Measurements from ENCODE around the gene PALLD. TPM values are rescaled to one million over a fixed set of nuclear protein-coding genes. Genes with fewer than 3 reads are reported as not detected.

Gene PALLD
- total RNA-seq, 1 experiment from 2014 or later = 23.7 TPM

DNA sequence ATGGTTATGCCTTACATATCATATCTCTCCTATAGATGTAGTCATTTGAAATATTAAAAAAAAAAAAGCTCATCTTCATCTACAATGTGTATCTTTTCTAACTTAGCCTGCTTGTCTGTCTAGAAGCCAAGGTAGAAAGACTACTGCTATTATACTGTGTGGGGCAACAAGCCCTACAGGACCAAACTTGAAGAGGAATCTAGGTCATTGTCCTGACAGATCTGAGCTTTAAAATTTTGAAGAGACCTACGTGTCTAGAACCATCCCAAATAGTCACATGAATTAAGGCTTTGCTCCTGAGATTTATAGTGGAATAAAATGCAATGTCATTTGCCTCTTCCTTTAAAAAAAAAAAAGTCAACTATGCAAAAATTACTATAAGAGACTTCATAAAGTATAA, 95.8 kb downstream of the PALLD start (continued):
- TF ChIP-seq, protein P1, sequence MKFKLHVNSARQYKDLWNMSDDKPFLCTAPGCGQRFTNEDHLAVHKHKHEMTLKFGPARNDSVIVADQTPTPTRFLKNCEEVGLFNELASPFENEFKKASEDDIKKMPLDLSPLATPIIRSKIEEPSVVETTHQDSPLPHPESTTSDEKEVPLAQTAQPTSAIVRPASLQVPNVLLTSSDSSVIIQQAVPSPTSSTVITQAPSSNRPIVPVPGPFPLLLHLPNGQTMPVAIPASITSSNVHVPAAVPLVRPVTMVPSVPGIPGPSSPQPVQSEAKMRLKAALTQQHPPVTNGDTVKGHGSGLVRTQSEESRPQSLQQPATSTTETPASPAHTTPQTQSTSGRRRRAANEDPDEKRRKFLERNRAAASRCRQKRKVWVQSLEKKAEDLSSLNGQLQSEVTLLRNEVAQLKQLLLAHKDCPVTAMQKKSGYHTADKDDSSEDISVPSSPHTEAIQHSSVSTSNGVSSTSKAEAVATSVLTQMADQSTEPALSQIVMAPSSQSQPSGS (CRISPR knock-in tag; IDR thresholded peaks at IDR 0.05; ENCODE audit: borderline replicate concordance, low read depth) = no peak
- TF ChIP-seq, protein P2, sequence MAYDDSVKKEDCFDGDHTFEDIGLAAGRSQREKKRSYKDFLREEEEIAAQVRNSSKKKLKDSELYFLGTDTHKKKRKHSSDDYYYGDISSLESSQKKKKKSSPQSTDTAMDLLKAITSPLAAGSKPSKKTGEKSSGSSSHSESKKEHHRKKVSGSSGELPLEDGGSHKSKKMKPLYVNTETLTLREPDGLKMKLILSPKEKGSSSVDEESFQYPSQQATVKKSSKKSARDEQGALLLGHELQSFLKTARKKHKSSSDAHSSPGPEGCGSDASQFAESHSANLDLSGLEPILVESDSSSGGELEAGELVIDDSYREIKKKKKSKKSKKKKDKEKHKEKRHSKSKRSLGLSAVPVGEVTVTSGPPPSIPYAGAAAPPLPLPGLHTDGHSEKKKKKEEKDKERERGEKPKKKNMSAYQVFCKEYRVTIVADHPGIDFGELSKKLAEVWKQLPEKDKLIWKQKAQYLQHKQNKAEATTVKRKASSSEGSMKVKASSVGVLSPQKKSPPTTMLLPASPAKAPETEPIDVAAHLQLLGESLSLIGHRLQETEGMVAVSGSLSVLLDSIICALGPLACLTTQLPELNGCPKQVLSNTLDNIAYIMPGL (CRISPR knock-in tag; IDR thresholded peaks at IDR 0.05) = no peak

DNA sequence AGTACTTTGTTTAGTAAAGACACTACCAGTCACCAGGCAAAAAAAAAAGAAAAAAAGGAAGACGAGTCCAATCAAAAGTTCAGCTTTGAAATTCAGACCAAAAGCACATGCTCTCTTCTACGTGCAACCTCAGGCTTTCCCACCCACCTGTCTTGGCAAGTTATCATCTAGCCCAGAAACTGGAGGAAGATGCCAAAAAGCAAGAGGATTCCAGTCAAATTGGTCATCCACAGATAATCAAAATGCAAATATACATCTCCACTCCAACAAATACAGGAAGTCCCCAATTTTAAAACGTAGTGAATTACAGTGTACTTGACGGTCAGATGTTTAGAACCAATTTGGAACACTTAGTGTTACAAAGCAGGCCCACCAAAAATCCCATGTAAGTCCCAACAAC, 96.5 kb downstream of the PALLD start:
- no peak overlapping the region for H3K4me3 Mint-ChIP-seq
- no peak for DNase-seq (ENCODE audit: low spot score)
- no peaks in the 10 kb centered on the region for H3K4me1 Mint-ChIP-seq
- H3K36me3 Mint-ChIP-seq = no peaks in the 10 kb centered on the region
- H3K27me3 Mint-ChIP-seq (ENCODE audit: low read depth) = no peaks in the 10 kb centered on the region
- ChIA-PET POLR2A (no interaction called here), CTCF (no interaction called here)
- H3K27ac Mint-ChIP-seq = no peak overlapping the region
- TF ChIP-seq, protein P3, sequence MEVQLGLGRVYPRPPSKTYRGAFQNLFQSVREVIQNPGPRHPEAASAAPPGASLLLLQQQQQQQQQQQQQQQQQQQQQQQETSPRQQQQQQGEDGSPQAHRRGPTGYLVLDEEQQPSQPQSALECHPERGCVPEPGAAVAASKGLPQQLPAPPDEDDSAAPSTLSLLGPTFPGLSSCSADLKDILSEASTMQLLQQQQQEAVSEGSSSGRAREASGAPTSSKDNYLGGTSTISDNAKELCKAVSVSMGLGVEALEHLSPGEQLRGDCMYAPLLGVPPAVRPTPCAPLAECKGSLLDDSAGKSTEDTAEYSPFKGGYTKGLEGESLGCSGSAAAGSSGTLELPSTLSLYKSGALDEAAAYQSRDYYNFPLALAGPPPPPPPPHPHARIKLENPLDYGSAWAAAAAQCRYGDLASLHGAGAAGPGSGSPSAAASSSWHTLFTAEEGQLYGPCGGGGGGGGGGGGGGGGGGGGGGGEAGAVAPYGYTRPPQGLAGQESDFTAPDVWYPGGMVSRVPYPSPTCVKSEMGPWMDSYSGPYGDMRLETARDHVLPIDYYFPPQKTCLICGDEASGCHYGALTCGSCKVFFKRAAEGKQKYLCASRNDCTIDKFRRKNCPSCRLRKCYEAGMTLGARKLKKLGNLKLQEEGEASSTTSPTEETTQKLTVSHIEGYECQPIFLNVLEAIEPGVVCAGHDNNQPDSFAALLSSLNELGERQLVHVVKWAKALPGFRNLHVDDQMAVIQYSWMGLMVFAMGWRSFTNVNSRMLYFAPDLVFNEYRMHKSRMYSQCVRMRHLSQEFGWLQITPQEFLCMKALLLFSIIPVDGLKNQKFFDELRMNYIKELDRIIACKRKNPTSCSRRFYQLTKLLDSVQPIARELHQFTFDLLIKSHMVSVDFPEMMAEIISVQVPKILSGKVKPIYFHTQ (CRISPR knock-in tag; IDR thresholded peaks at IDR 0.05) = no peak
- TF ChIP-seq, protein P4, sequence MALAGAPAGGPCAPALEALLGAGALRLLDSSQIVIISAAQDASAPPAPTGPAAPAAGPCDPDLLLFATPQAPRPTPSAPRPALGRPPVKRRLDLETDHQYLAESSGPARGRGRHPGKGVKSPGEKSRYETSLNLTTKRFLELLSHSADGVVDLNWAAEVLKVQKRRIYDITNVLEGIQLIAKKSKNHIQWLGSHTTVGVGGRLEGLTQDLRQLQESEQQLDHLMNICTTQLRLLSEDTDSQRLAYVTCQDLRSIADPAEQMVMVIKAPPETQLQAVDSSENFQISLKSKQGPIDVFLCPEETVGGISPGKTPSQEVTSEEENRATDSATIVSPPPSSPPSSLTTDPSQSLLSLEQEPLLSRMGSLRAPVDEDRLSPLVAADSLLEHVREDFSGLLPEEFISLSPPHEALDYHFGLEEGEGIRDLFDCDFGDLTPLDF (CRISPR knock-in tag; IDR thresholded peaks at IDR 0.05) = no peak
- TF ChIP-seq, protein P5, sequence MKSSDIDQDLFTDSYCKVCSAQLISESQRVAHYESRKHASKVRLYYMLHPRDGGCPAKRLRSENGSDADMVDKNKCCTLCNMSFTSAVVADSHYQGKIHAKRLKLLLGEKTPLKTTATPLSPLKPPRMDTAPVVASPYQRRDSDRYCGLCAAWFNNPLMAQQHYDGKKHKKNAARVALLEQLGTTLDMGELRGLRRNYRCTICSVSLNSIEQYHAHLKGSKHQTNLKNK (CRISPR knock-in tag; IDR thresholded peaks at IDR 0.05) = no peak
- TF ChIP-seq TP53 (CRISPR knock-in tag; IDR thresholded peaks at IDR 0.05) = no peak
- no peak for TF ChIP-seq EMX1 (CRISPR knock-in tag; IDR thresholded peaks at IDR 0.05)
- TF ChIP-seq, protein P6, sequence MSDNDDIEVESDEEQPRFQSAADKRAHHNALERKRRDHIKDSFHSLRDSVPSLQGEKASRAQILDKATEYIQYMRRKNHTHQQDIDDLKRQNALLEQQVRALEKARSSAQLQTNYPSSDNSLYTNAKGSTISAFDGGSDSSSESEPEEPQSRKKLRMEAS (CRISPR knock-in tag; IDR thresholded peaks at IDR 0.05) = no peak
- no peak for TF ChIP-seq ZNF232 (CRISPR knock-in tag; IDR thresholded peaks at IDR 0.05)
- TF ChIP-seq KAT7 (CRISPR knock-in tag; IDR thresholded peaks at IDR 0.05; ENCODE audit: borderline replicate concordance) = no peak
- no peak for TF ChIP-seq OVOL2 (CRISPR knock-in tag; IDR thresholded peaks at IDR 0.05; ENCODE audit: borderline replicate concordance)
- no peak for TF ChIP-seq GRHL2 (CRISPR knock-in tag; IDR thresholded peaks at IDR 0.05; ENCODE audit: insufficient replicate concordance, severe bottlenecking)
- TF ChIP-seq TEAD1 (CRISPR knock-in tag; IDR thresholded peaks at IDR 0.05) = no peak
- TF ChIP-seq, protein P7, sequence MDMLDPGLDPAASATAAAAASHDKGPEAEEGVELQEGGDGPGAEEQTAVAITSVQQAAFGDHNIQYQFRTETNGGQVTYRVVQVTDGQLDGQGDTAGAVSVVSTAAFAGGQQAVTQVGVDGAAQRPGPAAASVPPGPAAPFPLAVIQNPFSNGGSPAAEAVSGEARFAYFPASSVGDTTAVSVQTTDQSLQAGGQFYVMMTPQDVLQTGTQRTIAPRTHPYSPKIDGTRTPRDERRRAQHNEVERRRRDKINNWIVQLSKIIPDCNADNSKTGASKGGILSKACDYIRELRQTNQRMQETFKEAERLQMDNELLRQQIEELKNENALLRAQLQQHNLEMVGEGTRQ (CRISPR knock-in tag; IDR thresholded peaks at IDR 0.05) = no peak
- no peaks in the 10 kb centered on the region for H3K9me3 Mint-ChIP-seq
- ATAC-seq = no peak

DNA sequence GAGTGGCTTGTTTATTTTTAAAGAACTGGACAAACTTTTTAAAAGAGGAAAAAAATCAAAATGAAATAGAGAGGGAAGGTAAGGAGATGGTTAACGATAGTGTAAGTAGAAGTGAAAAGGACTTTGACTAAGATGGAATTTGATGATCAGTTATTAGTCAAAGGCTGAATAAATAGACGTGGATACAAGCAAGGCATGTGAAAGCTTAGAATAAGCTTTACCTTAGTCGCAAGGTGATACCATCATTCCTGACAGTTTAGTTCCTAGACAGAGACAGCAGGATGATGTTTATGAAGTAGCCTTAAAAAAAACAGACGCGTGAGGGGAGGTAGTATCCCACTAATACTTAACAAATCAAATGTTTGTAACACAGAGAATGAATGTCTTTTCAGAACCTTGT, 97.3 kb downstream of the PALLD start:
- no peaks in the 10 kb centered on the region for H3K9me3 Mint-ChIP-seq
- no peak overlapping the region for H3K4me3 Mint-ChIP-seq
- TF ChIP-seq, protein P8, sequence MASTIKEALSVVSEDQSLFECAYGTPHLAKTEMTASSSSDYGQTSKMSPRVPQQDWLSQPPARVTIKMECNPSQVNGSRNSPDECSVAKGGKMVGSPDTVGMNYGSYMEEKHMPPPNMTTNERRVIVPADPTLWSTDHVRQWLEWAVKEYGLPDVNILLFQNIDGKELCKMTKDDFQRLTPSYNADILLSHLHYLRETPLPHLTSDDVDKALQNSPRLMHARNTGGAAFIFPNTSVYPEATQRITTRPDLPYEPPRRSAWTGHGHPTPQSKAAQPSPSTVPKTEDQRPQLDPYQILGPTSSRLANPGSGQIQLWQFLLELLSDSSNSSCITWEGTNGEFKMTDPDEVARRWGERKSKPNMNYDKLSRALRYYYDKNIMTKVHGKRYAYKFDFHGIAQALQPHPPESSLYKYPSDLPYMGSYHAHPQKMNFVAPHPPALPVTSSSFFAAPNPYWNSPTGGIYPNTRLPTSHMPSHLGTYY (CRISPR knock-in tag; IDR thresholded peaks at IDR 0.05) = no peak
- TF ChIP-seq GTF2I (CRISPR knock-in tag; conservative IDR thresholded peaks at IDR 0.05) (no peak), ZNF317 (CRISPR knock-in tag; IDR thresholded peaks at IDR 0.05; ENCODE audit: borderline replicate concordance, low read depth) (no peak), IRF2 (CRISPR knock-in tag; IDR thresholded peaks at IDR 0.05; ENCODE audit: borderline replicate concordance, low read depth) (no peak), GRHL2 (CRISPR knock-in tag; IDR thresholded peaks at IDR 0.05; ENCODE audit: insufficient replicate concordance, severe bottlenecking) (no peak), TEAD4 (CRISPR knock-in tag; IDR thresholded peaks at IDR 0.05) (no peak), ZNF671 (CRISPR knock-in tag; IDR thresholded peaks at IDR 0.05) (no peak), JAZF1 (CRISPR knock-in tag; IDR thresholded peaks at IDR 0.05) (no peak), ELF4 (CRISPR knock-in tag; IDR thresholded peaks at IDR 0.05; ENCODE audit: low read depth) (no peak), NR3C1 (CRISPR knock-in tag; conservative IDR thresholded peaks at IDR 0.05; ENCODE audit: low read depth) (no peak)
- TF ChIP-seq, protein P9, sequence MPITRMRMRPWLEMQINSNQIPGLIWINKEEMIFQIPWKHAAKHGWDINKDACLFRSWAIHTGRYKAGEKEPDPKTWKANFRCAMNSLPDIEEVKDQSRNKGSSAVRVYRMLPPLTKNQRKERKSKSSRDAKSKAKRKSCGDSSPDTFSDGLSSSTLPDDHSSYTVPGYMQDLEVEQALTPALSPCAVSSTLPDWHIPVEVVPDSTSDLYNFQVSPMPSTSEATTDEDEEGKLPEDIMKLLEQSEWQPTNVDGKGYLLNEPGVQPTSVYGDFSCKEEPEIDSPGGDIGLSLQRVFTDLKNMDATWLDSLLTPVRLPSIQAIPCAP (CRISPR knock-in tag; IDR thresholded peaks at IDR 0.05) = no peak

More for the DNA sequence above, 97.3 kb downstream of the PALLD start:
- Mint-ChIP-seq H3K36me3 (no peaks in the 10 kb centered on the region), H3K4me1 (no peaks in the 10 kb centered on the region), H3K27me3 (ENCODE audit: low read depth) (no peaks in the 10 kb centered on the region), H3K27ac (no peak overlapping the region)
- DNase-seq (ENCODE audit: low spot score) (no peak), ATAC-seq (no peak)
- ChIA-PET POLR2A (no interaction called here), CTCF (interaction anchor here (0.6 to 1.3 kb wide), 2 partner anchors 8 to 349 kb away, joined by 3 to 4 read pairs; no protein-coding TSS in a partner anchor)

Measured in WTC11 (cell line).